Right lobe of liver (tissue), 4 donors: ENCODE data around the gene PRKACB.

ENCODE experiments used
- CTCF ChIP-seq, 4 donors: fragments of 200-600 bp in 3 of 4; fragments of 450-650 bp in 1 of 4; IDR thresholded peaks; one replicate each; pipeline versions ENCODE4 v1.5.1 to v1.8.0; 2016 to 2022; ENCODE audit warnings: antibody characterized with exemption in 4 of 4, mild to moderate bottlenecking in 2 of 4
- POLR2A ChIP-seq: fragments of 450-650 bp; IDR thresholded peaks from one replicate; pipeline ENCODE4 v1.6.1; 2017; ENCODE audit warnings: antibody characterized with exemption, mild to moderate bottlenecking
- donor health status: DM: no; HTN: no; CAD: no.
- donor health status: DM: no; HTN: no; CAD: no.
- donor health status: DM: no; HTN: yes; CAD: no.

- TF ChIP-seq CTCF (IDR thresholded peaks at IDR 0.05) (no peak), POLR2A (no peak)
Measured at GRCh38 chr1:84253891-84254290, 109.8 kb downstream of the PRKACB start.
